ENCODE data around the gene MAPK4.

Gene MAPK4

DNA sequence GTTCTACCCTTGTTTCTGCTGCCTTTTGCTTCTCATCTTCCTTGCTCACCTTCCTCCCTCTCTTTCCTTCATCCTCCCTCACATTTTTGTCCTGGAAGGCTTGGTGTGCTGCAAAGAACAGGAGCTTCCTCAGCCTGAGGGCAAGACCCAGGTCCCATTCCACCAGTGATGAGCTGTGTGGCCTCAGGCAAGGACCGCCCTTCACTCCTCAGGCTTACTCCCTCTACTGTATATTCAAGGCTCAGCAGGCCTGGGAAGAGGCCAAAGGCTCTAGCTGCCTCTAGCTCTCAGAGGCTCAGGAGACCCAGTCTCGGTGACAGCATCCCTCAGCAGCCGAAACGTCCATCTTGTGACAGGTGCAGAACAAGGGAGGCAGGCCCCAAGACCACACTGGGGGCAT lies 162.4 kb downstream of the MAPK4 start:
- Histone ChIP-seq H4K20me1 (ENCODE audit: low read depth, low read length) (no peaks in the 10 kb centered on the region), H3F3A (ENCODE audit: insufficient read depth) (no peaks in the 10 kb centered on the region), H2AFZ (ENCODE audit: low read depth, low read length, severe bottlenecking) (no peak overlapping the region), H3K36me3 (ENCODE audit: low read length) (no peaks in the 10 kb centered on the region), H3K27me3 (ENCODE audit: low read length) (no peaks in the 10 kb centered on the region), H3K27ac (ENCODE audit: low read depth, low read length) (no peak overlapping the region), H3K9me2 (replicated peaks; ENCODE audit: insufficient read depth, low read length) (no peaks in the 10 kb centered on the region), H3K4me2 (ENCODE audit: low read depth, low read length, poor library complexity, severe bottlenecking) (no peak overlapping the region), H3K9me3 (ENCODE audit: insufficient read depth, low read length) (no peaks in the 10 kb centered on the region), H3K9ac (ENCODE audit: low read length) (no peak overlapping the region), H3K4me3 (ENCODE audit: insufficient read depth, low read length, poor library complexity, severe bottlenecking) (no peak overlapping the region), H3K79me2 (ENCODE audit: insufficient read depth, low read length) (no peaks in the 10 kb centered on the region)
- no peak for TF ChIP-seq EZH2phosphoT487 (conservative IDR thresholded peaks at IDR 0.05; ENCODE audit: low read length)
- TF ChIP-seq, protein P1, sequence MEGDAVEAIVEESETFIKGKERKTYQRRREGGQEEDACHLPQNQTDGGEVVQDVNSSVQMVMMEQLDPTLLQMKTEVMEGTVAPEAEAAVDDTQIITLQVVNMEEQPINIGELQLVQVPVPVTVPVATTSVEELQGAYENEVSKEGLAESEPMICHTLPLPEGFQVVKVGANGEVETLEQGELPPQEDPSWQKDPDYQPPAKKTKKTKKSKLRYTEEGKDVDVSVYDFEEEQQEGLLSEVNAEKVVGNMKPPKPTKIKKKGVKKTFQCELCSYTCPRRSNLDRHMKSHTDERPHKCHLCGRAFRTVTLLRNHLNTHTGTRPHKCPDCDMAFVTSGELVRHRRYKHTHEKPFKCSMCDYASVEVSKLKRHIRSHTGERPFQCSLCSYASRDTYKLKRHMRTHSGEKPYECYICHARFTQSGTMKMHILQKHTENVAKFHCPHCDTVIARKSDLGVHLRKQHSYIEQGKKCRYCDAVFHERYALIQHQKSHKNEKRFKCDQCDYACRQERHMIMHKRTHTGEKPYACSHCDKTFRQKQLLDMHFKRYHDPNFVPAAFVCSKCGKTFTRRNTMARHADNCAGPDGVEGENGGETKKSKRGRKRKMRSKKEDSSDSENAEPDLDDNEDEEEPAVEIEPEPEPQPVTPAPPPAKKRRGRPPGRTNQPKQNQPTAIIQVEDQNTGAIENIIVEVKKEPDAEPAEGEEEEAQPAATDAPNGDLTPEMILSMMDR (IDR thresholded peaks at IDR 0.05; ENCODE audit: insufficient read depth, low read length, poor library complexity, severe bottlenecking): no peak

DNA sequence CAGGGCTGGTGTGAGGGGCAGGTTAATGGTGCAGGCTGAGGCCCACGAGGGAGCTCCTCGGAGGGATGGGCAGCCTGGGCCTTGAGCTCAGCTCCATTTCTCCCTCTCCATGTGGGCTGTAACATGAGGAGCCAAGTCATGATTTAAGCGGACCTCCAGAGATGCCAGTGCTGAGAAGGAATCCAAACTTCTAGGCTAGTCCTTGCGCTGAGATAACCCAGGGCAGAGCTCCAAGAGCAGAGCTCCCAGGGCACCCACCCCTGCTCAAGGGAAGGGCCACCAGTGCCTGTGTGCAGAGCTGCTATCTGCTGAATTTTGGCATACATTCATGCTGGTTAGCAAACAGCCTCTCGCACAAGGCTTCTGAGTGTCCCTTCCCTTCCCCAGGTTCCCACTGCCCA lies 164.9 kb downstream of the MAPK4 start:
- H3K4me3 ChIP-seq (ENCODE audit: insufficient read depth, low read length, poor library complexity, severe bottlenecking): no peak overlapping the region
- H3K9me2 ChIP-seq (replicated peaks; ENCODE audit: insufficient read depth, low read length): no peaks in the 10 kb centered on the region
- no peaks in the 10 kb centered on the region for H3K36me3 ChIP-seq (ENCODE audit: low read length)
- no peak overlapping the region for H3K27ac ChIP-seq (ENCODE audit: low read depth, low read length)
- no peaks in the 10 kb centered on the region for H3K9me3 ChIP-seq (ENCODE audit: insufficient read depth, low read length)
- H3K9ac ChIP-seq (ENCODE audit: low read length): no peak overlapping the region
- no peaks in the 10 kb centered on the region for H3K27me3 ChIP-seq (ENCODE audit: low read length)
- TF ChIP-seq EZH2phosphoT487 (conservative IDR thresholded peaks at IDR 0.05; ENCODE audit: low read length): no peak
- TF ChIP-seq, protein P1 (IDR thresholded peaks at IDR 0.05; ENCODE audit: insufficient read depth, low read length, poor library complexity, severe bottlenecking): no peak
- no peaks in the 10 kb centered on the region for H3K79me2 ChIP-seq (ENCODE audit: insufficient read depth, low read length)
- H3F3A ChIP-seq (ENCODE audit: insufficient read depth): no peaks in the 10 kb centered on the region
- H3K4me2 ChIP-seq (ENCODE audit: low read depth, low read length, poor library complexity, severe bottlenecking): no peak overlapping the region
- H4K20me1 ChIP-seq (ENCODE audit: low read depth, low read length): no peaks in the 10 kb centered on the region
- no peak overlapping the region for H2AFZ ChIP-seq (ENCODE audit: low read depth, low read length, severe bottlenecking)

DNA sequence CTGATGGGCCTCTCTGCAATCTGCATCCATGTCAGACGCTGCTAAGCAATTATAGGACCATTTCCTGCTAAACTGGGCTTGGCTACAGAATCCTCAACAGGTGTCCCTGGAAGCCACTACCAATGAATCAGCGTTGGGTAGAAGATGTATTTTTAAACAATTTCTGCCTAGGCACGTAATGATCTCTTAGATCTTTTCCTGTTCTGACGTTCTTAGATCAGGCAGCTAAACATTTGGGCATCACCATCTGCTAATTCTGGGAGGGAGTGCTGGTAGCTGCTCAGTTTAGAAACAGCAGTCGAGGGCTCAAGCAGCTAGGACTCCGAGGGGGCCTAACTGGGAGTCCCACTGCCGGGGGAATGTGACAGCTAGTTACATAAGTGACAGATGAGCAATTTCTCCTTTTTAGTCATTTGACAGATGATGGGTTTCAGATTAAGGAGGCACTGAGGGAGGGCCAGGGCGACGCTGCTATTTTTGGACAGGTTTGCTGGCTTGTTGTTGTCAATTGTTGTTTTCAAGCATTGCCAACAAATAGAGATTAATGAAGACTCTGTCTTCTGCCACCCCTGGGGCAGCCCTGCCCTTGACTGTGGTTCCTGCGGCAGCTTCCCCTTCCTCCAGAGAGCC lies 167.2 kb downstream of the MAPK4 start:
- no peaks in the 10 kb centered on the region for H3K27me3 ChIP-seq (ENCODE audit: low read length)
- H3K9ac ChIP-seq (ENCODE audit: low read length): no peak overlapping the region
- H3K79me2 ChIP-seq (ENCODE audit: insufficient read depth, low read length): no peaks in the 10 kb centered on the region
- no peak overlapping the region for H2AFZ ChIP-seq (ENCODE audit: low read depth, low read length, severe bottlenecking)
- no peaks in the 10 kb centered on the region for H3F3A ChIP-seq (ENCODE audit: insufficient read depth)
- TF ChIP-seq, protein P1 (IDR thresholded peaks at IDR 0.05; ENCODE audit: insufficient read depth, low read length, poor library complexity, severe bottlenecking): no peak
- no peak for TF ChIP-seq EZH2phosphoT487 (conservative IDR thresholded peaks at IDR 0.05; ENCODE audit: low read length)
- H4K20me1 ChIP-seq (ENCODE audit: low read depth, low read length): no peaks in the 10 kb centered on the region
- H3K27ac ChIP-seq (ENCODE audit: low read depth, low read length): no peak overlapping the region
- H3K9me2 ChIP-seq (replicated peaks; ENCODE audit: insufficient read depth, low read length): no peaks in the 10 kb centered on the region
- H3K4me3 ChIP-seq (ENCODE audit: insufficient read depth, low read length, poor library complexity, severe bottlenecking): no peak overlapping the region
- H3K4me2 ChIP-seq (ENCODE audit: low read depth, low read length, poor library complexity, severe bottlenecking): no peak overlapping the region
- no peaks in the 10 kb centered on the region for H3K9me3 ChIP-seq (ENCODE audit: insufficient read depth, low read length)
- H3K36me3 ChIP-seq (ENCODE audit: low read length): no peaks in the 10 kb centered on the region

All from SU-DHL-6 (cell line).